ENCODE results near the gene MEGF11.

MEGF11 gene

GRCh38 chr15:66095871-66096687, 157.5 kb downstream of the MEGF11 start:
- DNase-seq (ENCODE audit: extremely low spot score) = no peak
- ChIA-PET POLR2A (no interaction called here), CTCF (no interaction called here)
- TF ChIP-seq CTCF (IDR thresholded peaks at IDR 0.05; ENCODE audit: control extremely low read depth, extremely low read depth, low read depth, missing control alignments) = no peak

- CTCF ChIA-PET = interaction anchor here (1.5 kb wide), 1 partner anchor 10 kb away, joined by 6 read pairs; no protein-coding TSS in a partner anchor
- DNase-seq (ENCODE audit: extremely low spot score) = no peak
- POLR2A ChIA-PET = no interaction called here
- TF ChIP-seq CTCF (IDR thresholded peaks at IDR 0.05; ENCODE audit: control extremely low read depth, extremely low read depth, low read depth, missing control alignments) = no peak
These were observed 159.2 kb downstream of the MEGF11 start for GRCh38 chr15:66094331-66094730.

- no peak for TF ChIP-seq CTCF (IDR thresholded peaks at IDR 0.05; ENCODE audit: control extremely low read depth, extremely low read depth, low read depth, missing control alignments)
- DNase-seq (ENCODE audit: extremely low spot score) = no peak
- CTCF ChIA-PET = interaction anchor here (1.1 to 1.2 kb wide), 2 partner anchors 23 to 37 kb away, joined by 3 read pairs; no protein-coding TSS in a partner anchor
- POLR2A ChIA-PET = no interaction called here
These were observed 161.2 kb downstream of the MEGF11 start for GRCh38 chr15:66092053-66093016.

GRCh38 chr15:66089509-66089908, 164.0 kb downstream of the MEGF11 start:
- TF ChIP-seq CTCF (IDR thresholded peaks at IDR 0.05; ENCODE audit: control extremely low read depth, extremely low read depth, low read depth, missing control alignments) = no peak
- ChIA-PET POLR2A (no interaction called here), CTCF (interaction anchor here (0.9 to 1.8 kb wide), 4 partner anchors 9 to 199 kb away, joined by 3 to 4 read pairs (median 4); no protein-coding TSS in a partner anchor)
- DNase-seq (ENCODE audit: extremely low spot score) = no peak

GRCh38 chr15:66089049-66089448, 164.5 kb downstream of the MEGF11 start:
- TF ChIP-seq CTCF (IDR thresholded peaks at IDR 0.05; ENCODE audit: control extremely low read depth, extremely low read depth, low read depth, missing control alignments) = no peak
- DNase-seq (ENCODE audit: extremely low spot score) = no peak
- ChIA-PET CTCF (interaction anchor here (0.9 to 1.4 kb wide), 3 partner anchors 9 to 199 kb away, joined by 3 to 4 read pairs (median 3); no protein-coding TSS in a partner anchor), POLR2A (no interaction called here)

GRCh38 chr15:66085128-66085527, 168.4 kb downstream of the MEGF11 start:
- no peak for DNase-seq (ENCODE audit: extremely low spot score)
- CTCF ChIA-PET = interaction anchor here (0.7 to 2.3 kb wide), 6 partner anchors 9 to 447 kb away, joined by 3 to 7 read pairs (median 4); no protein-coding TSS in a partner anchor
- peak; percentile 24 for TF ChIP-seq CTCF (IDR thresholded peaks at IDR 0.05; ENCODE audit: control extremely low read depth, extremely low read depth, low read depth, missing control alignments)
- POLR2A ChIA-PET = no interaction called here
